OCI-LY7 (cell line): ENCODE results near the gene RTBDN.

Experiments used
- CTCF ChIP-seq: fragments of 200-600 bp; sonication (generic); conservative IDR thresholded peaks from 2 replicates; pipeline ENCODE4 v1.5.1; 2014; ENCODE audit warnings: mild to moderate bottlenecking, antibody characterized with exemption, low read length, moderate library complexity, mixed read lengths
- EZH2phosphoT487 ChIP-seq: fragments of 200-600 bp; sonication (generic); IDR thresholded peaks from 2 replicates; pipeline ENCODE4 v1.6.1; 2018; ENCODE audit warnings: low read depth, borderline replicate concordance, mild to moderate bottlenecking, mixed run types, antibody characterized with exemption, low read length, moderate library complexity, mixed read lengths

DNA sequence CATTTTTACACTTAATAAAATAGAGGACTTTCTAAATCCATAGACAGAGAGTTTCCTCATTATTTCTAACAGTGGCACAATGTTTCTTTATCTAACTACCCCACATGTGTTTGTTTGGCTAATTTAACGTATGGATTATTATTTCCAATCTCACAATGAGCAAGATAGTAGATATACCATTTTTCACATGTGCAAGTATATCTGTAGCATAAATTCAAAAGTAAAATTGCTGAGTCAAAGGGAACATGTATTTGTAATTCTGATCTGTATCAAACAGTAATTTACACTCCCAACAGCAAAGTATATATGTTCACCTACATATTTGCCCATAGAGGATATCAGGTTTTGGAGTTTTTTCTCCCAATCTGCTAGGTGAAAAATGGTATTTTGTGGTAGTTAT lies 22.3 kb upstream of the RTBDN start:
- TF ChIP-seq CTCF (no peak), EZH2phosphoT487 (no peak)
